Suprapubic skin (tissue), 4 donors: ENCODE results near the gene RCAN2. TPM values are rescaled to one million over a fixed set of nuclear protein-coding genes. Genes with fewer than 3 reads are reported as not detected.
A peak's percentile ranks its signal among the peaks of the same experiment; 100 is the strongest.

Experiments
- DNase-seq, 2 donors: peaks; one replicate each; pipeline ENCODE4 v3.0.0-alpha.2; 2019; ENCODE audit warnings: low spot score in 2 of 2
- H3K27ac ChIP-seq: fragments of 200-600 bp; sonication (generic); one replicate; pipeline ENCODE4 v1.5.1; 2019
- H3K27me3 ChIP-seq: fragments of 200-600 bp; sonication (generic); one replicate; pipeline ENCODE4 v1.5.1; 2019
- H3K36me3 ChIP-seq: fragments of 200-600 bp; sonication (generic); one replicate; pipeline ENCODE4 v1.5.1; 2019
- H3K4me1 ChIP-seq: fragments of 200-600 bp; sonication (generic); one replicate; pipeline ENCODE4 v1.5.1; 2019
- H3K4me3 ChIP-seq: fragments of 200-600 bp; sonication (generic); one replicate; pipeline ENCODE4 v1.5.1; 2019; ENCODE audit warnings: mild to moderate bottlenecking
- H3K9me3 ChIP-seq: fragments of 200-600 bp; sonication (generic); one replicate; pipeline ENCODE4 v1.5.1; 2019
- EP300 ChIP-seq: sonication (generic); formaldehyde crosslinking; IDR thresholded peaks from one replicate; pipeline ENCODE4 v1.6.1; 2017; ENCODE audit warnings: antibody characterized with exemption
- POLR2A ChIP-seq, 2 donors: fragments of 450-650 bp; IDR thresholded peaks; one replicate each; pipeline ENCODE4 v1.6.1; 2017; ENCODE audit warnings: antibody characterized with exemption in 2 of 2, mild to moderate bottlenecking in 2 of 2, moderate library complexity in 2 of 2
- POLR2AphosphoS5 ChIP-seq, 3 donors: sonication (generic); formaldehyde crosslinking; IDR thresholded peaks; one replicate each; pipeline ENCODE4 v1.6.1; 2017; ENCODE audit warnings: antibody characterized with exemption in 3 of 3
- WGBS: methylation state at CpG from one replicate; pipeline ENCODE4 v1.1.5; 2018; 5-methylcytosine and 5-hydroxymethylcytosine counted together
- total RNA-seq, 4 donors: library from RNA; depleted of rRNA; stranded (reverse); fragments of >200 nt; gene quantifications; one replicate each; pipeline ENCODE4 v1.1.0, GENCODE V29; 2016
- TF ChIP-seq, protein P1 (sequence below), 2 donors: fragments of 200-600 bp in 1 of 2; fragments of 450-650 bp in 1 of 2; sonication (generic) in 1 of 2; IDR thresholded peaks; one replicate each; pipeline ENCODE4 v1.5.1; 2016 to 2019; ENCODE audit warnings: antibody characterized with exemption in 2 of 2, mild to moderate bottlenecking in 1 of 2, moderate library complexity in 1 of 2

The RCAN2 gene
- total RNA-seq, 4 donors from 2014 or later, result 6.7 to 15.3 (median 13.8) TPM

DNA sequence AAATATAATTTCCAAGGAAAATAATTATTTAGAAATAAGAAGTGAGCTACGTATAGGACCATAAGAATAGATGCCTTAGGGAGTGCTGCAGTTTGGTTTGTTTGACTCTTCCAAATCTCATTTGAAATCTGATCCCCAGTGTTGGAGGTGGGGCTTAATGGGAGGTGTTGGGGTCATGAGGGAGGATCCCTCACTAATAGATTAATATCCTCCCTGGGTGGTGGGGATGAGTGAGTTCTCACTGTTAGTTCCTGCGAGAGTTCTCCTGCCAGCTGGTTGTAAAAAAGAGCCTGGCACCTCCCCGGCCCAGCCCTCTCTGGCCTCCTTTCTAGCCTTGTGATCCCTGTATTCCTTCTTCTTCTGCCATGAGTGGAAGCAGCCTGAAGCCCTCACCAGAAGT lies 69.3 kb downstream of the RCAN2 start:
- no peak for TF ChIP-seq EP300
- no peak for TF ChIP-seq POLR2A (IDR thresholded peaks at IDR 0.05)
- TF ChIP-seq, protein P1, sequence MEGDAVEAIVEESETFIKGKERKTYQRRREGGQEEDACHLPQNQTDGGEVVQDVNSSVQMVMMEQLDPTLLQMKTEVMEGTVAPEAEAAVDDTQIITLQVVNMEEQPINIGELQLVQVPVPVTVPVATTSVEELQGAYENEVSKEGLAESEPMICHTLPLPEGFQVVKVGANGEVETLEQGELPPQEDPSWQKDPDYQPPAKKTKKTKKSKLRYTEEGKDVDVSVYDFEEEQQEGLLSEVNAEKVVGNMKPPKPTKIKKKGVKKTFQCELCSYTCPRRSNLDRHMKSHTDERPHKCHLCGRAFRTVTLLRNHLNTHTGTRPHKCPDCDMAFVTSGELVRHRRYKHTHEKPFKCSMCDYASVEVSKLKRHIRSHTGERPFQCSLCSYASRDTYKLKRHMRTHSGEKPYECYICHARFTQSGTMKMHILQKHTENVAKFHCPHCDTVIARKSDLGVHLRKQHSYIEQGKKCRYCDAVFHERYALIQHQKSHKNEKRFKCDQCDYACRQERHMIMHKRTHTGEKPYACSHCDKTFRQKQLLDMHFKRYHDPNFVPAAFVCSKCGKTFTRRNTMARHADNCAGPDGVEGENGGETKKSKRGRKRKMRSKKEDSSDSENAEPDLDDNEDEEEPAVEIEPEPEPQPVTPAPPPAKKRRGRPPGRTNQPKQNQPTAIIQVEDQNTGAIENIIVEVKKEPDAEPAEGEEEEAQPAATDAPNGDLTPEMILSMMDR (IDR thresholded peaks at IDR 0.05), result no peak
- TF ChIP-seq POLR2AphosphoS5 (IDR thresholded peaks at IDR 0.05), result no peak
- no peak for DNase-seq
- WGBS, result 79% methylated on average over 3 of the region's 3 CpGs
- no peaks in the 10 kb centered on the region for H3K36me3 ChIP-seq
- peaks cover 3% of the 10 kb centered on the region for H3K4me1 ChIP-seq
- H3K4me3 ChIP-seq, result no peak overlapping the region
- no peaks in the 10 kb centered on the region for H3K9me3 ChIP-seq
- H3K27me3 ChIP-seq, result no peaks in the 10 kb centered on the region
- H3K27ac ChIP-seq, result no peak overlapping the region

DNA sequence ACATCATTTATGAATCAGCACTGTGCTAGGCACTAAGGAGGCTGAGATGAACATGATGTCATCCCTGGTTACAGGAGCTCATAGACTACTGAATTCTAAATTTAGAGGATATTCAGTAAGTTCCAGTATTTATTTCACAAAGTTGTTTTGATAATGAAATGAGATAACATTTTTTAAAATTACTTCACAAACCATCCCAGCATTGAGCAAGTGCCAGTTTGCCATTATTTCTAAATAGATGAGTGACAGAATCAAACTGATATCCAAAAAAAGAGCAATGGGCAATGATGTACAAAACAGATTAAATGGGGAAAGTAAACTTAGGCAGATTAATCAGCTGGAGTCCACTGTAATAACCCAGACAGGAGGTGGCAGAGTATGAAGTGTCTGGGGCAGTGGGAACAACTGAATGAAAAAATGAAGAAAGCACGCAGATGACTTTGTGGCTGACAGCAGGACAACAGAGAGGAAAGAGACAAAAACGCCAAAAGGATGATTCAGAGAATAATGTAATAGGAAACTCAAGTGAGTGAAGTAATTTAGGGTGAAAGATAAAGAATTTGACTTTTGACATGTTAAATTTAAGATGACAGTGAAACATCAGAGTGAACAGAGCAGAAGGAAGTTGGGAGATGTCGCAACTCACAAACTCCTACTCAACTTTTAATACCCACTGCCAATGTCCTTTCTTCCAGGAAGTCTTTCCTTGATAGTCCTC lies 70.2 kb downstream of the RCAN2 start:
- H3K4me1 ChIP-seq, result peaks cover 3% of the 10 kb centered on the region
- H3K4me3 ChIP-seq, result no peak overlapping the region
- no peak for DNase-seq
- H3K36me3 ChIP-seq, result no peaks in the 10 kb centered on the region
- WGBS, result 72% methylated on average over 3 of the region's 3 CpGs
- H3K9me3 ChIP-seq, result no peaks in the 10 kb centered on the region
- H3K27me3 ChIP-seq, result no peaks in the 10 kb centered on the region
- TF ChIP-seq, protein P1 (IDR thresholded peaks at IDR 0.05), result no peak
- no peak for TF ChIP-seq POLR2AphosphoS5 (IDR thresholded peaks at IDR 0.05)
- no peak for TF ChIP-seq EP300
- no peak for TF ChIP-seq POLR2A (IDR thresholded peaks at IDR 0.05)
- H3K27ac ChIP-seq, result no peak overlapping the region

- H3K4me3 ChIP-seq, result no peak overlapping the region
- no peaks in the 10 kb centered on the region for H3K9me3 ChIP-seq
- no peaks in the 10 kb centered on the region for H3K27me3 ChIP-seq
- no peak for DNase-seq
- WGBS, result 1% methylated on average over 2 of the region's 2 CpGs
- H3K36me3 ChIP-seq, result no peaks in the 10 kb centered on the region
- H3K4me1 ChIP-seq, result peaks cover 3% of the 10 kb centered on the region
- no peak overlapping the region for H3K27ac ChIP-seq
- TF ChIP-seq, protein P1 (IDR thresholded peaks at IDR 0.05), result peak; percentile 61 to 67
- TF ChIP-seq POLR2AphosphoS5 (IDR thresholded peaks at IDR 0.05), result no peak
These were observed 71.7 kb downstream of the RCAN2 start for GRCh38 chr6:46419576-46420002.

- no peaks in the 10 kb centered on the region for H3K27me3 ChIP-seq
- no peak overlapping the region for H3K27ac ChIP-seq
- H3K36me3 ChIP-seq, result no peaks in the 10 kb centered on the region
- no peak for DNase-seq
- 0% methylated on average over 1 of the region's 1 CpG for WGBS
- H3K4me3 ChIP-seq, result no peak overlapping the region
- TF ChIP-seq EP300, result no peak
- no peak for TF ChIP-seq POLR2AphosphoS5 (IDR thresholded peaks at IDR 0.05)
- H3K4me1 ChIP-seq, result peaks cover 6% of the 10 kb centered on the region
- no peaks in the 10 kb centered on the region for H3K9me3 ChIP-seq
These were observed 76.9 kb downstream of the RCAN2 start for GRCh38 chr6:46414398-46414797.

DNA sequence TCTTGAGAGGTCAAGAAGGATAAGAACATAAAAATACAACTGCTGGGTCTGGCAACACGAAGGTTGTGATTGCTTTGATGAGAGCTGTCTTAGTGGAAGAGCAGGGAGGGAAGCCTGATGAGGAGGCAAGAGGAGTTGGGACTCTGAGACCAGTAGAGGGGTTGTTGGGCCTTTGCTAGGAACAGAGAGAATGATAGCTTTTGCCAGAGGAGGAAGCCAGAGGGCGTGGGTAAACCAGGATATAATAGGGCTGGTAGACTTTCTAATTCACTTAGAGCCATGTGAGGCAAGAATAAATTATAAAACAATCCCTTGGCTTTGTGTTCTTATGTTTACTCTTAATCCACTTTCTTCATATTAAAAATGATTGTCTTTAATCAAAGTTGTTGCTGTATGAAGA lies 78.6 kb downstream of the RCAN2 start:
- WGBS, result 61% methylated on average over 2 of the region's 2 CpGs
- TF ChIP-seq, protein P1 (IDR thresholded peaks at IDR 0.05), result no peak
- TF ChIP-seq POLR2AphosphoS5 (IDR thresholded peaks at IDR 0.05) (no peak), EP300 (no peak), POLR2A (IDR thresholded peaks at IDR 0.05) (no peak)
- Histone ChIP-seq H3K4me1 (peaks cover 12% of the 10 kb centered on the region), H3K27me3 (no peaks in the 10 kb centered on the region), H3K36me3 (no peaks in the 10 kb centered on the region), H3K4me3 (no peak overlapping the region), H3K9me3 (no peaks in the 10 kb centered on the region), H3K27ac (no peak overlapping the region)
- DNase-seq, result no peak
